Measurements from ENCODE around the gene STAT5B. TPM values are rescaled to one million over a fixed set of nuclear protein-coding genes. Genes with fewer than 3 reads are reported as not detected.

Gene STAT5B
- total and polyA plus RNA-seq, 9 of the 15 experiments (the other 6 are each of a cell fraction or from before 2014, with no cell fraction given): 20.8 to 176 (median 92.4) TPM

DNA sequence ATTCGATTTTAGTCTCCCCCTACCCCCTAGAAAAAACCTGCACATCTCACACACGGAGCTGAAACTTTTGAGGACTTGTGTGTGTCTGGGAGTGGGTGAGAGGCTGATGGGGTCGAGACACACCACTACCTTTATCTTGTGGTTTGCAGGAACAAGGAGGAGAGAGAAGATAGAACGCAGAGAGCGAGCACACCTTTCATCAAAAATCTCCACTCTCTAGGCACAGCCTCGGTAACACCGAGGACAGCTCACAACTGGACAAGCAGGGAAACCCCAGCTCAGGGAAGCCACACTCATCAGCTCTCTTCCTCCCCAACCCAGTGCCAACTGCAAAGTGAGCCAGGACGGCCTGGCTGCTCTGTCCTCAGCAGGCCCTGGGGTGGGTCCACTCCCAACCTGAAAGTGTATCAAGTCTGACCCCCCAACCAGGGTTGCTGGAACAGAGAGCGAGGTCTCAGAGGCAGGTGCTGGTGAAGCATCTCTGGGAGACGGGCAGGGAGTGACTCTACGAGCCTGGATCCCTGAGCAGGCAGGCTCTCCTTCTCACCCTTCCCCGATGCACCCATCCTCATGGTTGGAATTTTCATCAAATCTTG lies 76.7 kb downstream of the STAT5B start (continued):
- TF ChIP-seq, protein P1, sequence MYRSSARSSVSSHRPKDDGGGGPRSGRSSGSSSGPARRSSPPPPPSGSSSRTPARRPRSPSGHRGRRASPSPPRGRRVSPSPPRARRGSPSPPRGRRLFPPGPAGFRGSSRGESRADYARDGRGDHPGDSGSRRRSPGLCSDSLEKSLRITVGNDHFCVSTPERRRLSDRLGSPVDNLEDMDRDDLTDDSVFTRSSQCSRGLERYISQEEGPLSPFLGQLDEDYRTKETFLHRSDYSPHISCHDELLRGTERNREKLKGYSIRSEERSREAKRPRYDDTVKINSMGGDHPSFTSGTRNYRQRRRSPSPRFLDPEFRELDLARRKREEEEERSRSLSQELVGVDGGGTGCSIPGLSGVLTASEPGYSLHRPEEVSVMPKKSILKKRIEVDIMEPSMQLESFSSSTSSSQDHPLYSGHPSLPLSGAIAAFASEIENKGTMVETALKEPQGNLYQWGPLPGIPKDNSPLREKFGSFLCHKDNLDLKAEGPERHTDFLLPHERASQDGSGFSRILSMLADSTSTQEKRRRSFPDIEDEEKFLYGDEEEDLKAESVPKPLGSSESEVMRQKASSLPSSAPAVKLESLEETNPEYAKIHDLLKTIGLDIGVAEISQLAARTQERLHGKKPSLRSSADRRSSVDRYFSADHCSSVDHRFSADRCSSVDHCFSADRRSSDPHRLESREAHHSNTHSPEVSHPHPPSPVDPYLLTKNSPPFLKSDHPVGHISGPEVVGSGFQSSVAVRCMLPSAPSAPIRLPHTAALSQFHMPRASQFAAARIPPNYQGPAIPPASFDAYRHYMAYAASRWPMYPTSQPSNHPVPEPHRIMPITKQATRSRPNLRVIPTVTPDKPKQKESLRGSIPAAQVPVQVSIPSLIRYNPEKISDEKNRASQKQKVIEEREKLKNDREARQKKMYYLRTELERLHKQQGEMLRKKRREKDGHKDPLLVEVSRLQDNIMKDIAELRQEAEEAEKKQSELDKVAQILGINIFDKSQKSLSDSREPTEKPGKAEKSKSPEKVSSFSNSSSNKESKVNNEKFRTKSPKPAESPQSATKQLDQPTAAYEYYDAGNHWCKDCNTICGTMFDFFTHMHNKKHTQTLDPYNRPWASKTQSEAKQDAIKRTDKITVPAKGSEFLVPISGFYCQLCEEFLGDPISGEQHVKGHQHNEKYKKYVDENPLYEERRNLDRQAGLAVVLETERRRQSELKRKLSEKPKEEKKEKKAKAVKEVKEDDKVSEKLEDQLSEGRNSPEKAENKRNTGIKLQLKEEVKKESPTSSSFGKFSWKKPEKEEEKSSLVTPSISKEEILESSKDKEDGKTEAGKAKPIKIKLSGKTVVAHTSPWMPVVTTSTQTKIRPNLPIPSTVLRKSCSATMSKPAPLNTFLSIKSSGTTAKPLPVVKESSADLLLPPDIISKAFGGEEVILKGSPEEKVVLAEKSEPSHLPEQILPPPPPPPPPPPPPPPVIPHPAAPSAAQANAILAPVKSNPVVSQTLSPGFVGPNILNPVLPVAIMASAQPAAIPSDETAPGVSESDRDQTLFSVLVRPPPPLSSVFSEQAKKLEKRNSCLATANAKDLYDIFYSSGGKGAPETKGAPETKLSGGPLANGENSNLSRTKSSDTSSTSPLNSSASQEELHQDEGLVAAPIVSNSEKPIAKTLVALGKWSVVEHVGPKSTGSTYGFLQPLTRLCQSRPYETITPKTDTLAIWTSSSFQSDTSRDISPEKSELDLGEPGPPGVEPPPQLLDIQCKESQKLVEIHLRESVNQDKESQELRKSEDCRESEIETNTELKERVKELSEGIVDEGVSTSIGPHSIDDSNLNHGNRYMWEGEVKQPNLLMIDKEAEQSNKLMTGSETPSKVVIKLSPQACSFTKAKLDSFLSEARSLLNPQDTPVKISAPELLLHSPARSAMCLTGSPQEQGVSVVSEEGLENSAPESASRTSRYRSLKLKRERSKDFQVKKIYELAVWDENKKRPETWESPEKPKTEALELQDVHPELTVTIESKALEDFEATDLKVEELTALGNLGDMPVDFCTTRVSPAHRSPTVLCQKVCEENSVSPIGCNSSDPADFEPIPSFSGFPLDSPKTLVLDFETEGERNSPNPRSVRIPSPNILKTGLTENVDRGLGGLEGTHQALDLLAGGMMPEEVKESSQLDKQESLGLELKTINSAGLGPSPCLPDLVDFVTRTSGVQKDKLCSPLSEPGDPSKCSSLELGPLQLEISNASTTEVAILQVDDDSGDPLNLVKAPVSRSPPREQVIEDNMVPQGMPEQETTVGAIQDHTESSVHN (IDR thresholded peaks at IDR 0.05; ENCODE audit: borderline replicate concordance in 1 of 2, low read depth in 1 of 2): no peak
- no peak for TF ChIP-seq ZKSCAN3 (CRISPR knock-in tag; IDR thresholded peaks at IDR 0.05)
- TF ChIP-seq HDGF (IDR thresholded peaks at IDR 0.05): no peak
- TF ChIP-seq ETV6 (IDR thresholded peaks at IDR 0.05; ENCODE audit: borderline replicate concordance in 1 of 2, low read depth in 2 of 2, low read length in 1 of 2): no peak
- no peak for TF ChIP-seq ETV6 (CRISPR knock-in tag; IDR thresholded peaks at IDR 0.05; ENCODE audit: borderline replicate concordance)
- TF ChIP-seq ZNF274 (IDR thresholded peaks at IDR 0.05; ENCODE audit: borderline replicate concordance, low read depth, low read length): no peak
- no peak for TF ChIP-seq KAT2B (IDR thresholded peaks at IDR 0.05; ENCODE audit: low read depth, low read length)
- TF ChIP-seq, protein P2, sequence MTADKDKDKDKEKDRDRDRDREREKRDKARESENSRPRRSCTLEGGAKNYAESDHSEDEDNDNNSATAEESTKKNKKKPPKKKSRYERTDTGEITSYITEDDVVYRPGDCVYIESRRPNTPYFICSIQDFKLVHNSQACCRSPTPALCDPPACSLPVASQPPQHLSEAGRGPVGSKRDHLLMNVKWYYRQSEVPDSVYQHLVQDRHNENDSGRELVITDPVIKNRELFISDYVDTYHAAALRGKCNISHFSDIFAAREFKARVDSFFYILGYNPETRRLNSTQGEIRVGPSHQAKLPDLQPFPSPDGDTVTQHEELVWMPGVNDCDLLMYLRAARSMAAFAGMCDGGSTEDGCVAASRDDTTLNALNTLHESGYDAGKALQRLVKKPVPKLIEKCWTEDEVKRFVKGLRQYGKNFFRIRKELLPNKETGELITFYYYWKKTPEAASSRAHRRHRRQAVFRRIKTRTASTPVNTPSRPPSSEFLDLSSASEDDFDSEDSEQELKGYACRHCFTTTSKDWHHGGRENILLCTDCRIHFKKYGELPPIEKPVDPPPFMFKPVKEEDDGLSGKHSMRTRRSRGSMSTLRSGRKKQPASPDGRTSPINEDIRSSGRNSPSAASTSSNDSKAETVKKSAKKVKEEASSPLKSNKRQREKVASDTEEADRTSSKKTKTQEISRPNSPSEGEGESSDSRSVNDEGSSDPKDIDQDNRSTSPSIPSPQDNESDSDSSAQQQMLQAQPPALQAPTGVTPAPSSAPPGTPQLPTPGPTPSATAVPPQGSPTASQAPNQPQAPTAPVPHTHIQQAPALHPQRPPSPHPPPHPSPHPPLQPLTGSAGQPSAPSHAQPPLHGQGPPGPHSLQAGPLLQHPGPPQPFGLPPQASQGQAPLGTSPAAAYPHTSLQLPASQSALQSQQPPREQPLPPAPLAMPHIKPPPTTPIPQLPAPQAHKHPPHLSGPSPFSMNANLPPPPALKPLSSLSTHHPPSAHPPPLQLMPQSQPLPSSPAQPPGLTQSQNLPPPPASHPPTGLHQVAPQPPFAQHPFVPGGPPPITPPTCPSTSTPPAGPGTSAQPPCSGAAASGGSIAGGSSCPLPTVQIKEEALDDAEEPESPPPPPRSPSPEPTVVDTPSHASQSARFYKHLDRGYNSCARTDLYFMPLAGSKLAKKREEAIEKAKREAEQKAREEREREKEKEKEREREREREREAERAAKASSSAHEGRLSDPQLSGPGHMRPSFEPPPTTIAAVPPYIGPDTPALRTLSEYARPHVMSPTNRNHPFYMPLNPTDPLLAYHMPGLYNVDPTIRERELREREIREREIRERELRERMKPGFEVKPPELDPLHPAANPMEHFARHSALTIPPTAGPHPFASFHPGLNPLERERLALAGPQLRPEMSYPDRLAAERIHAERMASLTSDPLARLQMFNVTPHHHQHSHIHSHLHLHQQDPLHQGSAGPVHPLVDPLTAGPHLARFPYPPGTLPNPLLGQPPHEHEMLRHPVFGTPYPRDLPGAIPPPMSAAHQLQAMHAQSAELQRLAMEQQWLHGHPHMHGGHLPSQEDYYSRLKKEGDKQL (CRISPR knock-in tag; IDR thresholded peaks at IDR 0.05; ENCODE audit: borderline replicate concordance): no peak
- no peak for TF ChIP-seq ZNF133 (CRISPR knock-in tag; IDR thresholded peaks at IDR 0.05)
- TF ChIP-seq, protein P3, sequence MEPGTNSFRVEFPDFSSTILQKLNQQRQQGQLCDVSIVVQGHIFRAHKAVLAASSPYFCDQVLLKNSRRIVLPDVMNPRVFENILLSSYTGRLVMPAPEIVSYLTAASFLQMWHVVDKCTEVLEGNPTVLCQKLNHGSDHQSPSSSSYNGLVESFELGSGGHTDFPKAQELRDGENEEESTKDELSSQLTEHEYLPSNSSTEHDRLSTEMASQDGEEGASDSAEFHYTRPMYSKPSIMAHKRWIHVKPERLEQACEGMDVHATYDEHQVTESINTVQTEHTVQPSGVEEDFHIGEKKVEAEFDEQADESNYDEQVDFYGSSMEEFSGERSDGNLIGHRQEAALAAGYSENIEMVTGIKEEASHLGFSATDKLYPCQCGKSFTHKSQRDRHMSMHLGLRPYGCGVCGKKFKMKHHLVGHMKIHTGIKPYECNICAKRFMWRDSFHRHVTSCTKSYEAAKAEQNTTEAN (CRISPR knock-in tag; IDR thresholded peaks at IDR 0.05): no peak
- peak; percentile 69 for TF ChIP-seq TAL1 (IDR thresholded peaks at IDR 0.05)
- no peak for TF ChIP-seq PHF8 (IDR thresholded peaks at IDR 0.05; ENCODE audit: borderline replicate concordance, low read length)
- no peak for TF ChIP-seq NONO (IDR thresholded peaks at IDR 0.05; ENCODE audit: low read depth in 2 of 2, low read length in 1 of 2)

Measured in K562 (cell line).